ENCODE results near the gene SIPA1L3.
"Not testable (repeated sequence)": the region's sequence is repeated elsewhere in the genome, so short reads cannot be mapped to it uniquely, and the experiment has no call there.

- TF ChIP-seq CTCF, POLR2A (IDR thresholded peaks at IDR 0.05): not testable (repeated sequence)
These were observed 123.0 kb downstream of the SIPA1L3 start for GRCh38 chr19:38030001-38030400.
